ENCODE data around the gene FARP1. TPM values are rescaled to one million over a fixed set of nuclear protein-coding genes. Genes with fewer than 3 reads are reported as not detected.

The FARP1 gene
- total and polyA plus RNA-seq, 2 of the 13 experiments (the other 11 are each of a cell fraction or from before 2014, with no cell fraction given) = 70.6 to 126 TPM

GRCh38 chr13:98484289-98485219, 341.7 kb downstream of the FARP1 start (continued):
- TF ChIP-seq ZGPAT (CRISPR knock-in tag; IDR thresholded peaks at IDR 0.05) = 0 out of 2 replicates have a peak, but pooled peaks have one; percentile 59
- peak; percentile 59; the same call in 1 of the 2 replicates for TF ChIP-seq ZNF574 (CRISPR knock-in tag; IDR thresholded peaks at IDR 0.05)
- TF ChIP-seq NR2F6 (IDR thresholded peaks at IDR 0.05) = peak; percentile 45; the same call in 1 of the 2 replicates
- peak; percentile 58; the same call in 1 of the 2 replicates for TF ChIP-seq NR2F6 (CRISPR knock-in tag; IDR thresholded peaks at IDR 0.05)
- peak; percentile 51; the same call in 1 of the 2 replicates for TF ChIP-seq YEATS4 (CRISPR knock-in tag; IDR thresholded peaks at IDR 0.05; ENCODE audit: borderline replicate concordance)
- peak; percentile 57; the same call in 1 of the 2 replicates for TF ChIP-seq SALL2 (CRISPR knock-in tag; IDR thresholded peaks at IDR 0.05)
- TF ChIP-seq HOXA5 (CRISPR knock-in tag; IDR thresholded peaks at IDR 0.05) = no peak
- 0 out of 2 replicates have a peak, but pooled peaks have one; percentile 39 for TF ChIP-seq DMAP1 (CRISPR knock-in tag; IDR thresholded peaks at IDR 0.05)
- peak; percentile 61 for TF ChIP-seq ELF1 (CRISPR knock-in tag; IDR thresholded peaks at IDR 0.05)
- 0 out of 2 replicates have a peak, but pooled peaks have one; percentile 38 for TF ChIP-seq ZSCAN31 (CRISPR knock-in tag; IDR thresholded peaks at IDR 0.05; ENCODE audit: low read depth)
- peak; percentile 35 for TF ChIP-seq ZFY (CRISPR knock-in tag; IDR thresholded peaks at IDR 0.05)

All from HepG2 (cell line).